Transverse colon (tissue), 4 donors: ENCODE results near the gene SLC27A2. TPM values are rescaled to one million over a fixed set of nuclear protein-coding genes. Genes with fewer than 3 reads are reported as not detected.
A peak's percentile ranks its signal among the peaks of the same experiment; 100 is the strongest.

Experiments
- DNase-seq: peaks from one replicate; pipeline ENCODE4 v3.0.0-alpha.2; 2019
- H3K27ac ChIP-seq, 4 donors: fragments of 200-600 bp; sonication (generic); 2 replicates each; pipeline ENCODE4 v1.5.1; 2016 to 2018; ENCODE audit warnings: inconsistent platforms in 4 of 4
- H3K27me3 ChIP-seq: fragments of 200-600 bp; sonication (generic); 2 replicates; pipeline ENCODE4 v1.5.1; 2017; ENCODE audit warnings: inconsistent platforms
- H3K36me3 ChIP-seq, 4 donors: fragments of 200-600 bp; sonication (generic); 2 replicates each; pipeline ENCODE4 v1.5.1; 2017 to 2019; ENCODE audit warnings: inconsistent platforms in 4 of 4
- H3K4me1 ChIP-seq, 4 donors: fragments of 200-600 bp; sonication (generic); 2 replicates each; pipeline ENCODE4 v1.5.1; 2017 to 2020; ENCODE audit warnings: inconsistent platforms in 4 of 4
- H3K4me3 ChIP-seq, 4 donors: fragments of 200-600 bp; sonication (generic); 1 replicate in 1 of 4; 2 replicates in 3 of 4; pipeline versions ENCODE4 v1.5.1 to v1.6.1; 2017 to 2019; ENCODE audit warnings: inconsistent platforms in 4 of 4
- H3K9me3 ChIP-seq, 2 donors: fragments of 200-600 bp; sonication (generic); 2 replicates each; pipeline ENCODE4 v1.5.1; 2017 to 2019; ENCODE audit warnings: inconsistent platforms in 2 of 2
- CTCF ChIP-seq, 5 experiments: fragments of 200-600 bp in 3 of 5; fragments of 450-650 bp in 2 of 5; sonication (generic) in 3 of 5; IDR thresholded peaks; 1 replicate in 2 of 5; 2 replicates in 3 of 5; pipeline ENCODE4 v1.5.1; 2016 to 2017; ENCODE audit warnings: antibody characterized with exemption in 5 of 5, inconsistent platforms in 3 of 5, mild to moderate bottlenecking in 2 of 5, moderate library complexity in 1 of 5
- EP300 ChIP-seq: sonication (generic); formaldehyde crosslinking; IDR thresholded peaks from one replicate; pipeline ENCODE4 v1.6.1; 2017; ENCODE audit warnings: antibody characterized with exemption, low read depth
- POLR2A ChIP-seq: fragments of 450-650 bp; IDR thresholded peaks from one replicate; pipeline ENCODE4 v1.6.1; 2016; ENCODE audit warnings: antibody characterized with exemption, mild to moderate bottlenecking, moderate library complexity
- POLR2AphosphoS5 ChIP-seq, 3 donors: sonication (generic); formaldehyde crosslinking; IDR thresholded peaks; one replicate each; pipeline ENCODE4 v1.6.1; 2016; ENCODE audit warnings: antibody characterized with exemption in 3 of 3
- WGBS, 2 donors: methylation state at CpG; one replicate each; pipeline ENCODE4 v1.1.5; 2018; ENCODE audit warnings: low coverage in 1 of 2; 5-methylcytosine and 5-hydroxymethylcytosine counted together
- in situ Hi-C, 4 donors: fragments of 200-750 bp; cut with MboI; loops; one replicate each; pipeline versions ENCODE4 v1.15.0 to v1.15.1; 2017; ENCODE audit warnings: low sequenced_read_pairs in 3 of 4, low pct_ligation_motif_present in 1 of 4, low pct_unique_long_range_greater_than_20kb in 1 of 4
- intact Hi-C: fragments of 100-400 bp; cut with DNase I; formaldehyde crosslinking; loops from one replicate; pipeline ENCODE4 v1.15.1; 2023; ENCODE audit warnings: low total_unique reads
- total RNA-seq, 4 donors: library from RNA; depleted of rRNA; stranded (reverse); fragments of >200 nt; gene quantifications; one replicate each; pipeline ENCODE4 v1.1.0, GENCODE V29; 2016

Gene SLC27A2
- total RNA-seq, 4 donors from 2014 or later: 8.2 to 38.3 (median 21.5) TPM

- H3K36me3 ChIP-seq: no peaks in the 10 kb centered on the region
Measured at GRCh38 chr15:50244153-50244552, 62.2 kb downstream of the SLC27A2 start.

GRCh38 chr15:50244959-50245624 is 63.1 kb downstream of the SLC27A2 start:
- H3K36me3 ChIP-seq: no peaks in the 10 kb centered on the region
- TF ChIP-seq EP300: no peak
- TF ChIP-seq POLR2A: no peak
- TF ChIP-seq POLR2AphosphoS5 (IDR thresholded peaks at IDR 0.05): no peak
- TF ChIP-seq CTCF (IDR thresholded peaks at IDR 0.05): no peak
- no peak overlapping the region for H3K27ac ChIP-seq
- in situ Hi-C loops: no loop called here
- no peaks in the 10 kb centered on the region for H3K9me3 ChIP-seq
- DNase-seq: no peak
- no peak overlapping the region for H3K4me3 ChIP-seq
- no peaks in the 10 kb centered on the region for H3K27me3 ChIP-seq
- 80 to 100% methylated on average over 1 to 2 of the region's 2 CpGs for WGBS, 2 donors
- intact Hi-C loops: no loop called here
- peaks cover 0 to 3% (median 0%) of the 10 kb centered on the region in 4 donors for H3K4me1 ChIP-seq

More at GRCh38 chr15:50244153-50244552, 62.2 kb downstream of the SLC27A2 start:
- H3K4me3 ChIP-seq: no peak overlapping the region
- in situ Hi-C loops (no loop called here), intact Hi-C loops (no loop called here)
- no peaks in the 10 kb centered on the region for H3K27me3 ChIP-seq
- H3K9me3 ChIP-seq: no peaks in the 10 kb centered on the region
- H3K27ac ChIP-seq: no peak overlapping the region
- peaks cover 0 to 3% (median 0%) of the 10 kb centered on the region in 4 donors for H3K4me1 ChIP-seq
- 100% methylated on average over 1 of the region's 1 CpG for WGBS, 2 donors
- no peak for DNase-seq
- no peak for TF ChIP-seq EP300
- TF ChIP-seq POLR2A: no peak

GRCh38 chr15:50246631-50247030 is 64.6 kb downstream of the SLC27A2 start:
- in situ Hi-C loops (no loop called here), intact Hi-C loops (no loop called here)
- DNase-seq: no peak
- H3K27ac ChIP-seq: no peak overlapping the region
- no peaks in the 10 kb centered on the region for H3K9me3 ChIP-seq
- peaks cover 0 to 3% (median 0%) of the 10 kb centered on the region in 4 donors for H3K4me1 ChIP-seq
- no peaks in the 10 kb centered on the region for H3K27me3 ChIP-seq
- no peak overlapping the region for H3K4me3 ChIP-seq
- TF ChIP-seq POLR2A (no peak), CTCF (IDR thresholded peaks at IDR 0.05) (no peak), POLR2AphosphoS5 (IDR thresholded peaks at IDR 0.05) (no peak), EP300 (no peak)
- 89 to 92% methylated on average over 2 of the region's 2 CpGs for WGBS, 2 donors
- H3K36me3 ChIP-seq: no peaks in the 10 kb centered on the region

GRCh38 chr15:50247819-50248655 is 66.0 kb downstream of the SLC27A2 start:
- no peaks in the 10 kb centered on the region for H3K36me3 ChIP-seq
- peak; percentile 53 for DNase-seq
- peaks cover 0 to 3% (median 0%) of the 10 kb centered on the region in 4 donors for H3K4me1 ChIP-seq
- H3K27me3 ChIP-seq: no peaks in the 10 kb centered on the region
- no peaks in the 10 kb centered on the region for H3K9me3 ChIP-seq
- 90% methylated on average over 14 of the region's 14 CpGs; no CpG with 5 or more reads in 1 of the 2 donors for WGBS, 2 donors
- no peak for TF ChIP-seq CTCF (IDR thresholded peaks at IDR 0.05)
- no peak for TF ChIP-seq POLR2AphosphoS5 (IDR thresholded peaks at IDR 0.05)
- no peak for TF ChIP-seq EP300
- no peak for TF ChIP-seq POLR2A
- in situ Hi-C loops: no loop called here
- H3K4me3 ChIP-seq: no peak overlapping the region
- H3K27ac ChIP-seq: peak overlapping the region in 1 of 4 donors; percentile 23
- intact Hi-C loops: no loop called here
